ENCODE results near the gene FZD10.

DNA sequence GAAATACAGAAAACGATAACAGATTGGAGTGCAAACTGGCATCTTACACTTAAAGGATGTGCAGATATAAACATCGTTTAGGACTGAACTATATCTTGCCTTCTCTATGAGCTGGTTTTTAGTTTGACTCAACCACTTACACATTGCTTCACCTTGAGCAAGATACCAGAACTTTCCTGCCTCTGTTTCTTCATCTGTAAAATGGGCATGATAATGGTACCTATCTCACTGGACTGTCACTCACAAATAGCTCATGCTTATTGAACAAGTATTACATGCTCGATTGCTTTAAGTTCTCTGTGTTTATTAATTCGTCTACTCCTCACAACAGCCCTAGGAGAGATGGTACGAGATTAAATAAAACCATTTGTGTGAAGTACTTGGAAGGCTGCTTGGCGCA is 7.7 kb downstream of the FZD10 start:
- TF ChIP-seq EZH2 (IDR thresholded peaks at IDR 0.05) = no peak
- TF ChIP-seq POLR2AphosphoS5 (IDR thresholded peaks at IDR 0.05; ENCODE audit: borderline replicate concordance, low read depth, low read length) = no peak

Measured in SK-N-MC (cell line).